Medulla oblongata (tissue), 1 donor: ENCODE measurements around the gene TCF23.

Experiments
- DNase-seq: peaks from one replicate; pipeline ENCODE4 v3.0.0-alpha.2; 2015; ENCODE audit errors: extremely low spot score

Gene TCF23

GRCh38 chr2:27128668-27129571 lies 19.9 kb upstream of the TCF23 start:
- no peak for DNase-seq

DNA sequence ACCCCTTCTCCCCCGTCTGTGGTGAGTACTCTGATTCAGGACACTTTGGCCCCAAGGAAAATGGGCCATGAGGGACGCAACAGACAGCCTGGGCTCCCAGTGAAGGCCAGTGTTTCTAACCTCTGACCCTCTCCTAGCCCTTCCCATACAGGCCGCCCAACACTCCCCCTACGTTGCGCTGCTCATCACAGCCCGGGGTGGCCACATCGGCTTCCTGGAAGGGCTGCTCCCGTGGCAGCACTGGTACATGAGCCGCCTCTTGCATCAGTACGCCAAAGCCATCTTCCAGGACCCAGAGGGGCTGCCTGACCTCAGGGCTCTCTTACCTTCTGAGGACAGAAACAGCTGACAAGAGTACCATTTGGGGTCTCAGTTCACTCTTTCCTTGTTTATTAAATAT lies 18.4 kb upstream of the TCF23 start:
- DNase-seq, result no peak

DNA sequence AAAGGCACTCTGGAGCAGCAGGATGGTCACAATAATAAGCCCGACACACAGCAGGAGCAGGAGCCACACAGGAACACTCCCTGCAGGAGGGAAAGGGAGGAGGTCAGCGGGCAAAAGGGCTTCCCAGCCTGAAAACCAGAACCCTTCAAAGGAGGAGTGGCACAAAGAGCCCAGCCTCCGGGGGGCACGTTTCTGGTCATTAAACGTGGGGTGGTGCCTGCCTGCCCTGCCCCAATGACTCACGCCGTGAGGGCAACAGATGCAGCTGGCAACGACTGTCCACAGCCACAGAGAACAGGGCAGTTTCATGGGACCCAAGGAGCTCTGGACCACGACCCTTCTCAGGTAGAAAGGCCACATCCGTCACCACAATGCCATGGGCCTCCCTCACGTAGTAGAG lies 17.4 kb upstream of the TCF23 start:
- DNase-seq, result no peak

- DNase-seq, result no peak
These were observed 15.5 kb upstream of the TCF23 start for GRCh38 chr2:27133195-27133875.

DNA sequence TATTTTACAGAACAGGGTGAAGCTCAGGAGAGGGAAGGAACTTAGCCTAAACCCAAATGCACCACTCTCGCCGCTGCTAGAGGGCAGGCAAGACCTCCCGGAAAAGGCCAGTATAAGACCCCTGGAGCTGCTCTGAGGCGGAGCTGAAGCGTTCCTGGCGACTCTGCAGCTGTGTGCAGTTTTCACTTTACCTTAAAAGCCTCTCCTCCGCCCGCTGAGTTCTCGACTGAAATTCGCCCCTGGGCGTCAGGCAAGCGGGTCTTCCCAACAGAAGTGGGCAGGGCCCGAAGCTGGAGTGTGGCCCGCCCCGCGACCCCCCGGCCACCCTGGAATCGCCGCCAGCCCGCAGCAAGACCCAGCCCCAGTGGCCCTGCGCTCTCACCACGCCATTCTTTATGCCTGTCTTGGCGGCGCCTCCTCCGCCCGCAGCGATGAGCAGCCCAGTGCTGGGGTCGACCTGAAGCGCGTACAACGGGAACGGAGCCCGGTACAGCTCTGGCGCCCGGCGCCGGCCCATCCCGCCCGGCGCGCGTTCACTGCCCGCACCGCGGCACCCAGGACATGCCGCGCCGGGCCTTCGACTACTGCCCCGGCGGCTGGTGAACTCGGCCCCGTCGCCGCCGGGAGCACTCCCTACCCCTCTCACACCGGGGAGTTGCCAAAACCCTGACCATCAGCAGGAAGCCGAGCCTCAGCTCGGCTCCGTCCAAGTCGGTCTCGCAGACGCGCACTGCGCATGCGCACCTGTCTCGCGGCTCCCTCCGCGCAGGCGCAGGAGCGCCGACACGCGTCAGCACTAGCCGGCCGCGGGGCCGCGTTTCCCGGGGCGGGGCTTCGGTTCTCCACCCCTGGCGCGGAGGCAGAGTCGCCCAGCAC lies 14.7 kb upstream of the TCF23 start, which contains the start of gene PREB:
PREB (minus strand) TSS at position 732 of the 876 bp plus-strand sequence; CDS start at position 517, 215 bp downstream.
- DNase-seq, result peak; percentile 97

DNA sequence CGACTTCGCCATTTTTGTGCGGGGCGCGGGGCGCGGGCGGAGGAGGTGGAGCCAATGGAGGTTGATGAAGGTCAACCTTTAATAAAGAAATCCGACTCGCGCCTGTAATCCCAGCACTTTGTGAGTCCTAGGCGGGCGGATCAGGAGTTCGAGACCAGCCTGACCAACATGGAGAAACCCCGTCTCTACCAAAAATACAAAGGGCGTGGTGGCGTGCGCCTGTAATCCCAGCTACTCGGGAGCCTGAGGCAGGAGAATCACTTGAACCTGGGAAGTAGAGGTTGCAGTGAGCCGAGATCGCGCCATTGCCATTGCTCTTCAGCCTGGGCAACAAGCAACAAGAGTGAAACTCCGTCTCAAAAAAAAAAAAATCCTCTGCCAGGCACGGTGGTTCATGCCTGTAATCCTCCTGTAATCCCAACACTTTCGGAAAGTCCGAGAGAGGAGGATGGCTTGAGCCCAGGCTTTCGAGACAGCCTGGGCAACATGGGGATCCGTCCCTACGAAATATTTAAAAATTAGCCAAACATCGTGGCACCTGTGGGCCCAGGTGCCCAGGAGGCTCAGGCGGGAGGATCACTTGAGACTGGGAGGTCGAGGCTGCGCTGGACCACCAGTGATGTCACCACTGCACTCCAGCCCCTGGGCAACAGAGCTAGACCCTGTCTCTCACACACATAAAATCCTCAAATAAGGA lies 13.9 kb upstream of the TCF23 start:
- no peak for DNase-seq

GRCh38 chr2:27135478-27135955 lies 13.3 kb upstream of the TCF23 start:
- no peak for DNase-seq

GRCh38 chr2:27136751-27137150 lies 12.1 kb upstream of the TCF23 start:
- DNase-seq, result no peak

GRCh38 chr2:27137322-27137935 lies 11.4 kb upstream of the TCF23 start:
- no peak for DNase-seq

DNA sequence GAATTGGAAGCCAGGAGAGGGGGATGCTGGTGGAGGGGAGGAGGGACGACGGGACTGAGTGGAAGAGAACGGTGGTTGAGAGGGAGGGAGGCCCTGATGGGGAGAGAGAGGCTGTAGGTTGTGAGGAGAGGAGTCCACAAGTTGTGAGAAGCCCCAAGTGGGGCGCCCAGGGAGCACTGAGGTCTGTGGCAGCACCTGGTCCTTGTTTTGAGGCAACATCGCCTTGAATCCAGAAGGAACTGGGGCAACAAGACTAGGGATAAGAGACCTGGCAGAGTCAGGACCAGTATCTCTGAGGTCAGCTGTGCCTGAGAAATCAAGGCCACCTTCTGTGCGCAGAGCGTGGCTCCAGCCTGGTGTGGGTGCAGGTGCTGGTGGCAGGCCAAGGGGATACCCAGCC lies 10.7 kb upstream of the TCF23 start:
- no peak for DNase-seq

GRCh38 chr2:27139310-27139709 lies 9.5 kb upstream of the TCF23 start, which contains the start of gene PRR30:
Gene PRR30 (minus strand): TSS chr2:27139410. CDS start chr2:27138329, 1,081 bp downstream.
- DNase-seq, result no peak

GRCh38 chr2:27143285-27143684 lies 5.5 kb upstream of the TCF23 start:
- no peak for DNase-seq

DNA sequence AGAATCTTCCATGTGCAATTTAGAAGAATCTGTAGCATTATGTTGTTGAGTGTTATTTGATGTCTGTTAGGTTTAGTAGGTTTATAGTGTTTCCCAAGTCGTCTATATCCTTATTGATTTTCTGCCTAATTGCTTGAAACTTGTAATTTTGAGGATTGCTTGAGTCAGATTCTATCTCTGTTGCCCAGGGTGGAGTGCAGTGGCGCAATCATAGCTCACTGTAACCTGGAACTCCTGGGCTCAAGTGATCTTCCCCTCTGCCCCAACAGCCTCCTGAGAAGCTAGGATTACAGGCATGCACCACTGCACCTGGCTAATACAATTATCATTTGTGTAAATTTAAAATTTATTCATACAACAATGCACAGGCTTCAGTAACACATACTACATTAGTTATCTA lies 3.1 kb upstream of the TCF23 start:
- DNase-seq, result no peak

- no peak for DNase-seq
These were observed 869 bp upstream of the TCF23 start for GRCh38 chr2:27147935-27148334.

DNA sequence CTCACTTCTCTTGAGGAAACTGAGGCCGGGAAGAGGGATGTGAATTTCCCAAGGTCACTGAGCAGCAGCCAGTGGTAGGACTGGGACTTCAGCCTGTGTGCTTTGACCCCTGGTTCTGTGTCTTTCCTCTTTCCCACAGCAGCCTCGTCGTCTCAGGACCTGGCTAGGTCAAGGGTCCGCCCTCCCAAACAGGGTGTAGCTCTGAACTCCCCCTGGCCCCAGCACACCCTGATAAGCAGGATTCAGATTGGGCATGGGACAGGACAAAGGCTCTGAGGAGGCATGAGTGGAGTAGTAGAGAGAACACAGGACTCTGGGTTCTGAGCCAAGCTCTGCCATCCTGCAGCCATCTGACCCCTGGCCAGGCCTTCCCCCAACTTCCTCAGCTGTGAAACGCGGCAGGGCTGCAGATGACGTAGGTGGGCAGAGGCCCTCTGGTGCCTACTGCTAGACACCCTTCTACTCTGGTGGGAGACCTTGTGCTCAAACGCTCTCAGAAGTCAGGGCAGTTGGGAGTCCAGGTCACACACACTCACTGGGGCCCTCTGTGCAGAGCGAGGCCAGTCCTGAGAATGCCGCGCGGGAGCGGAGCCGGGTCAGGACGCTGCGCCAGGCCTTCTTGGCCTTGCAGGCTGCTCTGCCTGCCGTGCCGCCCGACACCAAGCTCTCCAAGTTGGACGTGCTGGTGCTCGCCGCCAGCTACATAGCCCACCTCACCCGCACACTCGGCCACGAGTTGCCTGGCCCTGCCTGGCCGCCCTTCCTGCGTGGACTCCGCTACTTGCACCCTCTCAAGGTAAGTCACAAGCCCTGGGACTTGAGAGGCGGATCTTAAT lies 984 bp downstream of the TCF23 start:
- no peak for DNase-seq

- no peak for DNase-seq
These were observed 1.9 kb downstream of the TCF23 start for GRCh38 chr2:27150639-27151230.

DNA sequence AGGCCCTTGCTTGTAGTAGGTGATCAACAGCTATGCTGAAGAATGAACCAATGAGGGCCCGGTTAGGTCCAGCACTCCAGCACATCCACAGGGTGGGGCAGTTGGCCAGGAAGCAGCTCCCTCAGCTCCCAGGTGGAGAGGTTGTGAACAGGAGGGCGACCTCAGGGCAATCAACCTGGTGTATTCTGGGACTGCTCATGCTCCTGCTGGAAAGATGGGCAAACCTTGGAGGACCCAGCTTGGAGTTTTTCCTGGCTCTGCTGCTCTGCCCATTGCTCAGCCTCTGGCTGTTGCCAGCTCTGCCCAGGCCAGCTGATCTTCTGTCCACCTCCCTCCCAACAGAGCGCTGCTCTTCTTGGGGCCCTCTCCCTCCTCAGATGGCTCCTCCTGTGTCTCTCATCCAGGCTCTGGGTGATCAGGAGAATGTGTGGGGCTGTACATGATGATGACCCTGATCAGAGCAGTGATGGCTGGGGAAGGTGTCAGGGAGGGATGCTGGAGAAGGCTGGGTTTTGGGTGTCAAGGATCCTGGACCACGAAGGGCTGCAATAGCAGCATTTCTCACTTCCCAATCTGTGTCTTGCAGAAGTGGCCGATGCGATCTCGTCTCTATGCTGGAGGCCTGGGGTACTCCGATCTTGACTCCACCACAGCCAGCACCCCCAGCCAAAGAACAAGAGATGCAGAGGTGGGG lies 3.4 kb downstream of the TCF23 start:
- no peak for DNase-seq

DNA sequence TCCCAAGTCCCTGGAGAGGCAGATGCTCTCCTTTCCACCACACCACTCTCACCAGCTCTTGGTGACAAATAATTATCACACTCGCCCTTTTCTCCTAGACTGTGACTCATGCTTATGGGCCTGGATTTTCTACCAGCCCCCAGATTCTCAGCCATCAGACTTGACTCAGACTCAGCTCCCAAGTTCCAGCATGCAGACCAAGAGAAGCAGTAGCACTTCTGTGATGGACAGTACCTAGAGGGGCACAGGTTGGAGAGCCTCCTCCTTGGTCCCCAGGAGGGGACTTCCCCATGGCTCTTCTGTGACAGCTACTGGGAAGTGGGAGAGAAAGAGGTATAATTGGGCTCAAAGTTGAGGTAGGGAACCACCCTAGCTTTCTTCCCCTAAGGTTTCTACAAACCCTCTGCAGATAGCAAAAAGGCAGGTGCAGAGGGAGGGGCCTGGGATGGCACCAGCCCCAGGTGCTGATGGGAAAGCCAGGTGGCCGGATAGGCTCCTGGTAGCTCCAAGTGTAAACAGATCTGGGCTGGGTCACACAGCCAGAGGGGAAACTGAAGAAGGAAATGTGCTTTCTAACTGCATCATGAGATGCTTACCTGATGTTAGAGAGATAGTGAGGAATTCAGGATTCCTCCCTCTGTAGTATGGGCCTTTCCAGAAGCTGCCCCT lies 4.1 kb downstream of the TCF23 start:
- no peak for DNase-seq
